ENCODE data around the gene CD99. TPM values are rescaled to one million over a fixed set of nuclear protein-coding genes. Genes with fewer than 3 reads are reported as not detected.

Gene CD99
- total and polyA plus RNA-seq, 9 of the 15 experiments (the other 6 are each of a cell fraction or from before 2014, with no cell fraction given), result 5.0 to 55.3 (median 34.5) TPM

GRCh38 chrX:2679534-2680485 lies 11.3 kb upstream of the CD99 start:
- Histone ChIP-seq H2AFZ (ENCODE audit: low read depth, low read length) (no peak overlapping the region), H3K36me3 (ENCODE audit: control insufficient read depth, insufficient read depth, low read length) (no peaks in the 10 kb centered on the region), H4K20me1 (replicated peaks; ENCODE audit: control insufficient read depth, insufficient read depth, low read length) (no peaks in the 10 kb centered on the region), H3K9me3 (replicated peaks; ENCODE audit: control insufficient read depth, insufficient read depth, low read depth, low read length) (no peaks in the 10 kb centered on the region), H3K9me1 (ENCODE audit: control insufficient read depth, insufficient read depth, low read length) (no peaks in the 10 kb centered on the region), H3K4me1 (replicated peaks in 1 of 2; ENCODE audit: control insufficient read depth in 2 of 2, insufficient read depth in 2 of 2, low read length in 2 of 2) (peaks cover 0 to 6% of the 10 kb centered on the region in 2 experiments; a peak in 2 of 5 replicates), H3K4me2 (ENCODE audit: insufficient read depth, low read length) (no peak overlapping the region), H3K4me3 (no peak overlapping the region), H3K27ac (ENCODE audit: extremely low read depth, low read depth, low read length) (no peak overlapping the region), H3K27me3 (ENCODE audit: control insufficient read depth in 2 of 2, insufficient read depth in 2 of 2, low read length in 2 of 2) (no peaks in the 10 kb centered on the region; a peak in 1 of 5 replicates), H3K9ac (ENCODE audit: insufficient read depth in 1 of 2, low read depth in 2 of 2, low read length in 2 of 2) (no peak overlapping the region), H3K79me2 (ENCODE audit: control insufficient read depth, insufficient read depth, low read length) (no peaks in the 10 kb centered on the region)
- 9% methylated on average over 9 of the region's 9 CpGs for WGBS (ENCODE audit: insufficient coverage, low coverage, missing lambda C conversion rate)
- ChIA-PET POLR2A (no interaction called here), CTCF (ENCODE audit: low intra/inter-chr PET ratio) (no interaction called here)
- TF ChIP-seq ATF4 (CRISPR knock-in tag; IDR thresholded peaks at IDR 0.05) (no peak), ELF4 (CRISPR knock-in tag; IDR thresholded peaks at IDR 0.05) (no peak), HMBOX1 (IDR thresholded peaks at IDR 0.05) (0 out of 2 replicates have a peak, but pooled peaks have one; percentile 27), CEBPB (tag; IDR thresholded peaks at IDR 0.05) (0 out of 2 replicates have a peak, but pooled peaks have one; percentile 9), GABPB1 (CRISPR knock-in tag; IDR thresholded peaks at IDR 0.05) (no peak)
- FAIRE-seq (no peak), DNase-seq (ENCODE audit: extremely low read depth in 1 of 4, low spot score in 3 of 4) (peak in 1 of 4 experiments; percentile 41), ATAC-seq (no peak; the same call in 1 of the 3 replicates)
- in situ Hi-C loops (cut with MboI), result no loop called here
- intact Hi-C loops (cut with micrococcal nuclease), result no loop called here
- BruUV-seq (replicated peaks), result no TSS peak
